Osteoblast (primary cell): Measurements from ENCODE around the gene OPCML. TPM values are rescaled to one million over a fixed set of nuclear protein-coding genes. Genes with fewer than 3 reads are reported as not detected.

Experiments
- DNase-seq: peaks from one replicate; pipeline ENCODE4 v3.0.0; 2011; ENCODE audit warnings: low spot score, mixed read lengths; ENCODE audit not compliant: insufficient read length; ENCODE audit errors: missing footprints
- H2AFZ ChIP-seq: 2 replicates; pipeline ENCODE4 v1.6.0; 2011; ENCODE audit warnings: mild to moderate bottlenecking, low read length
- H3K27ac ChIP-seq: 2 replicates; pipeline ENCODE4 v1.5.1; 2011; ENCODE audit warnings: mild to moderate bottlenecking, low read depth, low read length, moderate library complexity
- H3K27me3 ChIP-seq: 2 replicates; pipeline ENCODE4 v1.6.0; 2012; ENCODE audit warnings: mild to moderate bottlenecking, control low read depth, inconsistent platforms, low read length, moderate library complexity; ENCODE audit not compliant: insufficient read depth
- H3K36me3 ChIP-seq: 2 replicates; pipeline ENCODE4 v1.5.1; 2011; ENCODE audit warnings: mild to moderate bottlenecking, low read length, control low read depth, moderate library complexity; ENCODE audit not compliant: insufficient read depth
- H3K4me1 ChIP-seq: 2 replicates; pipeline ENCODE4 v1.5.1; 2011; ENCODE audit warnings: mild to moderate bottlenecking, low read length, control low read depth, moderate library complexity; ENCODE audit not compliant: insufficient read depth
- H3K4me2 ChIP-seq: 2 replicates; pipeline ENCODE4 v1.6.0; 2011; ENCODE audit warnings: mild to moderate bottlenecking, low read length; ENCODE audit not compliant: insufficient read depth
- H3K4me3 ChIP-seq: fragments of 200-600 bp; sonication (generic); 3 replicates; pipeline ENCODE4 v1.5.1; 2012; ENCODE audit warnings: mild to moderate bottlenecking, low read length, inconsistent platforms; ENCODE audit not compliant: insufficient read depth
- H3K79me2 ChIP-seq: 2 replicates; pipeline ENCODE4 v1.6.0; 2012; ENCODE audit warnings: mild to moderate bottlenecking, low read length, control low read depth, inconsistent platforms; ENCODE audit not compliant: insufficient read depth
- H3K9me3 ChIP-seq: 2 replicates; pipeline ENCODE4 v1.5.1; 2011; ENCODE audit warnings: low read depth, low read length, control low read depth
- H4K20me1 ChIP-seq: 2 replicates; pipeline ENCODE4 v1.6.0; 2012; ENCODE audit warnings: mild to moderate bottlenecking, low read length, control low read depth; ENCODE audit not compliant: insufficient read depth
- CTCF ChIP-seq: IDR thresholded peaks from 2 replicates; pipeline ENCODE4 v1.5.1; 2011; ENCODE audit warnings: mild to moderate bottlenecking, low read depth, low read length, moderate library complexity; ENCODE audit errors: extremely low read depth
- total RNA-seq: library from RNA; depleted of rRNA; stranded (reverse); fragments of >200 nt; gene quantifications from 2 replicates; pipeline ENCODE4 v1.2.3, GENCODE V29; 2012

The OPCML gene
- total RNA-seq, 1 donor, result 0.36 TPM

- no peak overlapping the region for H3K4me2 ChIP-seq
- H3K27ac ChIP-seq, result no peak overlapping the region
- no peaks in the 10 kb centered on the region for H4K20me1 ChIP-seq
- H3K4me3 ChIP-seq, result no peak overlapping the region
- H3K27me3 ChIP-seq, result no peaks in the 10 kb centered on the region
- no peak overlapping the region for H2AFZ ChIP-seq
- H3K36me3 ChIP-seq, result no peaks in the 10 kb centered on the region
- no peaks in the 10 kb centered on the region for H3K9me3 ChIP-seq
- no peaks in the 10 kb centered on the region for H3K4me1 ChIP-seq
- no peak for DNase-seq
- H3K79me2 ChIP-seq, result no peaks in the 10 kb centered on the region
- no peak for TF ChIP-seq CTCF
Observed at GRCh38 chr11:132792341-132793140, 739.8 kb downstream of the OPCML start.

- no peak for TF ChIP-seq CTCF
- no peak overlapping the region for H3K27ac ChIP-seq
- no peaks in the 10 kb centered on the region for H3K4me1 ChIP-seq
- H4K20me1 ChIP-seq, result no peaks in the 10 kb centered on the region
- no peaks in the 10 kb centered on the region for H3K79me2 ChIP-seq
- H3K36me3 ChIP-seq, result no peaks in the 10 kb centered on the region
- H3K4me2 ChIP-seq, result no peak overlapping the region
- no peak overlapping the region for H2AFZ ChIP-seq
- no peak overlapping the region for H3K4me3 ChIP-seq
- DNase-seq, result no peak
- no peaks in the 10 kb centered on the region for H3K9me3 ChIP-seq
- no peaks in the 10 kb centered on the region for H3K27me3 ChIP-seq
Observed at GRCh38 chr11:132790971-132791370, 741.3 kb downstream of the OPCML start.

- Histone ChIP-seq H2AFZ (no peak overlapping the region), H3K9me3 (no peaks in the 10 kb centered on the region), H3K36me3 (no peaks in the 10 kb centered on the region), H3K4me2 (no peak overlapping the region), H3K79me2 (no peaks in the 10 kb centered on the region), H3K27me3 (no peaks in the 10 kb centered on the region), H3K4me1 (no peaks in the 10 kb centered on the region), H3K4me3 (no peak overlapping the region), H4K20me1 (no peaks in the 10 kb centered on the region), H3K27ac (no peak overlapping the region)
- no peak for DNase-seq
- TF ChIP-seq CTCF, result no peak
Observed at GRCh38 chr11:132790466-132790865, 741.8 kb downstream of the OPCML start.

- H3K27me3 ChIP-seq, result no peaks in the 10 kb centered on the region
- H3K4me3 ChIP-seq, result no peak overlapping the region
- no peak for TF ChIP-seq CTCF
Observed at GRCh38 chr11:132788816-132789325, 743.4 kb downstream of the OPCML start.

More at GRCh38 chr11:132788816-132789325, 743.4 kb downstream of the OPCML start:
- Histone ChIP-seq H2AFZ (no peak overlapping the region), H4K20me1 (no peaks in the 10 kb centered on the region), H3K36me3 (no peaks in the 10 kb centered on the region), H3K4me1 (no peaks in the 10 kb centered on the region), H3K79me2 (no peaks in the 10 kb centered on the region), H3K27ac (no peak overlapping the region), H3K9me3 (no peaks in the 10 kb centered on the region), H3K4me2 (no peak overlapping the region)
- DNase-seq, result no peak
